Neural cell (in vitro differentiated cells): ENCODE results near the gene PDK2. TPM values are rescaled to one million over a fixed set of nuclear protein-coding genes. Genes with fewer than 3 reads are reported as not detected.

Source experiments
- H2AFZ ChIP-seq: fragments of 200-600, 300-800 bp; sonication (generic), shearing (Covaris generic); 2 replicates; pipeline ENCODE4 v1.6.0; 2014; ENCODE audit warnings: low read depth, mild to moderate bottlenecking, antibody characterized with exemption, low read length, moderate library complexity
- H3F3A ChIP-seq: fragments of 200-600 bp; shearing (Covaris generic); 2 replicates; pipeline ENCODE4 v1.6.1; 2016; ENCODE audit warnings: mild to moderate bottlenecking, moderate library complexity, mixed read lengths, antibody characterized with exemption, low read length; ENCODE audit not compliant: insufficient read depth, poor library complexity, severe bottlenecking
- H3K27ac ChIP-seq: fragments of 200-600, 300-800 bp; sonication (generic), shearing (Covaris generic); 2 replicates; pipeline ENCODE4 v1.5.1; 2014; ENCODE audit warnings: mild to moderate bottlenecking, low read length, moderate library complexity
- H3K27me3 ChIP-seq: fragments of 300-800, 200-600 bp; sonication (generic), shearing (Covaris generic); 2 replicates; pipeline ENCODE4 v1.6.0; 2014; ENCODE audit warnings: mild to moderate bottlenecking, low read depth, low read length, moderate library complexity; ENCODE audit not compliant: insufficient read depth
- H3K36me3 ChIP-seq: fragments of 300-800, 200-600 bp; sonication (generic), shearing (Covaris generic); 2 replicates; pipeline ENCODE4 v1.5.1; 2014; ENCODE audit warnings: mild to moderate bottlenecking, antibody characterized with exemption, low read length, moderate library complexity; ENCODE audit not compliant: insufficient read depth
- H3K4me2 ChIP-seq: fragments of 300-800, 200-600 bp; sonication (generic), shearing (Covaris generic); 2 replicates; pipeline ENCODE4 v1.6.0; 2014; ENCODE audit warnings: mild to moderate bottlenecking, low read length
- H3K4me3 ChIP-seq: fragments of 300-800, 200-600 bp; sonication (generic), shearing (Covaris generic); 2 replicates; pipeline ENCODE4 v1.5.1; 2014; ENCODE audit warnings: mild to moderate bottlenecking, low read length, moderate library complexity
- H3K79me2 ChIP-seq: fragments of 200-600 bp; shearing (Covaris generic); replicated peaks from 2 replicates; pipeline ENCODE4 v1.6.0; 2014; ENCODE audit warnings: mild to moderate bottlenecking, low read length, moderate library complexity; ENCODE audit not compliant: insufficient read depth
- H3K9ac ChIP-seq: fragments of 300-800, 200-600 bp; sonication (generic), shearing (Covaris generic); 2 replicates; pipeline ENCODE4 v1.6.1; 2016; ENCODE audit warnings: mild to moderate bottlenecking, low read length, mixed read lengths
- H3K9me2 ChIP-seq: fragments of 200-600 bp; shearing (Covaris generic); 2 replicates; pipeline ENCODE4 v1.6.1; 2016; ENCODE audit warnings: mild to moderate bottlenecking, low read length, mixed read lengths; ENCODE audit not compliant: insufficient read depth
- H3K9me3 ChIP-seq: fragments of 200-600, 300-800 bp; sonication (generic), shearing (Covaris generic); 2 replicates; pipeline ENCODE4 v1.6.1; 2016; ENCODE audit warnings: mild to moderate bottlenecking, mixed run types, low read length, moderate library complexity, mixed read lengths
- H4K20me1 ChIP-seq: fragments of 200-600 bp; shearing (Covaris generic); 2 replicates; pipeline ENCODE4 v1.6.1; 2016; ENCODE audit warnings: mild to moderate bottlenecking, mixed run types; ENCODE audit not compliant: insufficient read depth
- CTCF ChIP-seq: fragments of 450-650 bp; IDR thresholded peaks from 2 replicates; pipeline ENCODE4 v1.5.1; 2014; ENCODE audit warnings: antibody characterized with exemption, mild to moderate bottlenecking, moderate library complexity; ENCODE audit not compliant: poor library complexity, severe bottlenecking
- EP300 ChIP-seq: fragments of 450-650 bp; conservative IDR thresholded peaks from 2 replicates; pipeline ENCODE4 v1.6.1; 2014; ENCODE audit warnings: antibody characterized with exemption, mild to moderate bottlenecking, moderate library complexity; ENCODE audit not compliant: poor library complexity, severe bottlenecking
- EZH2 ChIP-seq: fragments of 200-600, 300-800 bp; shearing (Covaris generic), sonication (generic); IDR thresholded peaks from 2 replicates; pipeline ENCODE4 v1.6.1; 2014; ENCODE audit warnings: antibody characterized with exemption, low read length, borderline replicate concordance, mild to moderate bottlenecking; ENCODE audit not compliant: insufficient read depth, poor library complexity, severe bottlenecking
- MXI1 ChIP-seq: fragments of 450-650 bp; conservative IDR thresholded peaks from 2 replicates; pipeline ENCODE4 v1.6.1; 2014; ENCODE audit warnings: antibody characterized with exemption, mild to moderate bottlenecking; ENCODE audit not compliant: poor library complexity, severe bottlenecking
- POLR2AphosphoS5 ChIP-seq: IDR thresholded peaks from 2 replicates; pipeline ENCODE4 v1.6.1; 2012
- RAD21 ChIP-seq: fragments of 450-650 bp; conservative IDR thresholded peaks from 2 replicates; pipeline ENCODE4 v1.6.1; 2014; ENCODE audit warnings: antibody characterized with exemption, mild to moderate bottlenecking, moderate library complexity
- REST ChIP-seq: IDR thresholded peaks from 2 replicates; pipeline ENCODE4 v1.6.1; 2012; ENCODE audit warnings: borderline replicate concordance
- SMC3 ChIP-seq: fragments of 450-650 bp; conservative IDR thresholded peaks from 2 replicates; pipeline ENCODE4 v1.6.1; 2014; ENCODE audit warnings: antibody characterized with exemption, mild to moderate bottlenecking, moderate library complexity; ENCODE audit not compliant: poor library complexity
- TAF1 ChIP-seq: IDR thresholded peaks from 2 replicates; pipeline ENCODE4 v1.6.1; 2012; ENCODE audit warnings: low read depth
- polyA plus RNA-seq: library from polyadenylated mRNA; depleted of rRNA; stranded (reverse); fragments of >200 nt; gene quantifications from 2 replicates; pipeline ENCODE4 v1.2.3, GENCODE V29; 2014

PDK2 gene
- polyA plus RNA-seq, 1 donor from 2014 or later: 36.2 TPM

- H3K27ac ChIP-seq: no peak overlapping the region
- H3K79me2 ChIP-seq: no peaks in the 10 kb centered on the region
- H3K36me3 ChIP-seq: peaks cover 6% of the 10 kb centered on the region
- H3K9me2 ChIP-seq: no peaks in the 10 kb centered on the region
- TF ChIP-seq EZH2 (no peak), TAF1 (no peak), POLR2AphosphoS5 (no peak)
- no peaks in the 10 kb centered on the region for H4K20me1 ChIP-seq
- no peak overlapping the region for H3K4me2 ChIP-seq
- H3K4me3 ChIP-seq: no peak overlapping the region
- no peaks in the 10 kb centered on the region for H3K27me3 ChIP-seq
- H3F3A ChIP-seq: no peaks in the 10 kb centered on the region
- H3K9ac ChIP-seq: no peak overlapping the region
- H3K9me3 ChIP-seq: no peaks in the 10 kb centered on the region
- H2AFZ ChIP-seq: no peak overlapping the region
Observed at GRCh38 chr17:50064253-50065001, 30.7 kb upstream of the PDK2 start.

- Histone ChIP-seq H2AFZ (no peak overlapping the region), H3K9me3 (no peaks in the 10 kb centered on the region), H4K20me1 (no peaks in the 10 kb centered on the region), H3K27ac (no peak overlapping the region), H3K79me2 (no peaks in the 10 kb centered on the region), H3K4me3 (no peak overlapping the region), H3K27me3 (no peaks in the 10 kb centered on the region), H3K9ac (no peak overlapping the region), H3K36me3 (peaks cover 6% of the 10 kb centered on the region), H3K9me2 (no peaks in the 10 kb centered on the region), H3K4me2 (no peak overlapping the region), H3F3A (no peaks in the 10 kb centered on the region)
- TF ChIP-seq REST (no peak), TAF1 (no peak), RAD21 (no peak), EZH2 (no peak)
Observed at GRCh38 chr17:50065056-50065455, 30.1 kb upstream of the PDK2 start.

- no peaks in the 10 kb centered on the region for H3K9me2 ChIP-seq
- H3F3A ChIP-seq: no peaks in the 10 kb centered on the region
- H4K20me1 ChIP-seq: no peaks in the 10 kb centered on the region
- peaks cover 6% of the 10 kb centered on the region for H3K36me3 ChIP-seq
- no peak overlapping the region for H3K4me3 ChIP-seq
- no peak overlapping the region for H3K4me2 ChIP-seq
- no peak for TF ChIP-seq EP300
- TF ChIP-seq TAF1: no peak
- no peak for TF ChIP-seq MXI1
- no peak for TF ChIP-seq REST
- TF ChIP-seq SMC3: no peak
- TF ChIP-seq EZH2: no peak
- no peak for TF ChIP-seq RAD21
- no peak for TF ChIP-seq POLR2AphosphoS5
- no peak for TF ChIP-seq CTCF
- H2AFZ ChIP-seq: no peak overlapping the region
- H3K27ac ChIP-seq: no peak overlapping the region
- no peaks in the 10 kb centered on the region for H3K27me3 ChIP-seq
- H3K79me2 ChIP-seq: no peaks in the 10 kb centered on the region
- no peak overlapping the region for H3K9ac ChIP-seq
- H3K9me3 ChIP-seq: no peaks in the 10 kb centered on the region
Observed at GRCh38 chr17:50066995-50067394, 28.2 kb upstream of the PDK2 start.
